DOHH2 (cell line): ENCODE results near the gene CRTAP.
A peak's percentile ranks its signal among the peaks of the same experiment; 100 is the strongest.

Experiments used
- H3F3A ChIP-seq: fragments of 200-600 bp; sonication (generic), shearing (Covaris generic); 2 replicates; pipeline ENCODE4 v1.6.0; 2016; ENCODE audit warnings: antibody characterized with exemption, mild to moderate bottlenecking; ENCODE audit not compliant: control insufficient read depth, insufficient read depth
- H3K27ac ChIP-seq: fragments of 200-600 bp; sonication (generic); 2 replicates; pipeline ENCODE4 v1.5.1; 2014; ENCODE audit warnings: low read depth, mild to moderate bottlenecking, low read length, moderate library complexity
- H3K27me3 ChIP-seq: fragments of 200-600 bp; sonication (generic); 2 replicates; pipeline ENCODE4 v1.6.1; 2014; ENCODE audit warnings: mild to moderate bottlenecking, low read length, mixed read lengths; ENCODE audit not compliant: control insufficient read depth
- H3K36me3 ChIP-seq: fragments of 200-600 bp; sonication (generic); 2 replicates; pipeline ENCODE4 v1.6.1; 2014; ENCODE audit warnings: mild to moderate bottlenecking, low read length, moderate library complexity, mixed read lengths; ENCODE audit not compliant: control insufficient read depth
- H3K4me1 ChIP-seq: fragments of 200-600 bp; sonication (generic); 2 replicates; pipeline ENCODE4 v1.6.1; 2014; ENCODE audit warnings: mild to moderate bottlenecking, low read length, mixed read lengths; ENCODE audit not compliant: control insufficient read depth
- H3K4me2 ChIP-seq: fragments of 200-600 bp; sonication (generic); 2 replicates; pipeline ENCODE4 v1.6.0; 2014; ENCODE audit warnings: mild to moderate bottlenecking, low read length, moderate library complexity
- H3K4me3 ChIP-seq: fragments of 200-600 bp; sonication (generic); 2 replicates; pipeline ENCODE4 v1.5.1; 2014; ENCODE audit warnings: mild to moderate bottlenecking, low read length, mixed read lengths
- H3K79me2 ChIP-seq: fragments of 200-600 bp; sonication (generic); 2 replicates; pipeline ENCODE4 v1.6.1; 2014; ENCODE audit warnings: mild to moderate bottlenecking, low read length, mixed read lengths; ENCODE audit not compliant: control insufficient read depth
- H3K9me2 ChIP-seq: fragments of 200-600 bp; sonication (generic); replicated peaks from 2 replicates; pipeline ENCODE4 v1.6.1; 2014; ENCODE audit warnings: mild to moderate bottlenecking, low read length, mixed read lengths; ENCODE audit not compliant: control insufficient read depth
- H3K9me3 ChIP-seq: fragments of 200-600 bp; sonication (generic); 2 replicates; pipeline ENCODE4 v1.6.1; 2014; ENCODE audit warnings: antibody characterized with exemption, low read length, mixed read lengths; ENCODE audit not compliant: control insufficient read depth, insufficient read depth
- H4K20me1 ChIP-seq: fragments of 200-600 bp; sonication (generic); 2 replicates; pipeline ENCODE4 v1.6.0; 2014; ENCODE audit warnings: low read depth, mild to moderate bottlenecking, antibody characterized with exemption, low read length, moderate library complexity; ENCODE audit not compliant: control insufficient read depth, insufficient read depth
- CTCF ChIP-seq: fragments of 200-600 bp; sonication (generic); IDR thresholded peaks from one replicate; pipeline ENCODE4 v1.5.1; 2014; ENCODE audit warnings: antibody characterized with exemption, mild to moderate bottlenecking, low read depth, low read length; ENCODE audit not compliant: poor library complexity, severe bottlenecking
- EZH2phosphoT487 ChIP-seq: fragments of 200-600 bp; sonication (generic); IDR thresholded peaks from 2 replicates; pipeline ENCODE4 v1.6.1; 2017; ENCODE audit warnings: borderline replicate concordance, mild to moderate bottlenecking, antibody characterized with exemption, low read length, moderate library complexity, mixed read lengths

Gene CRTAP

GRCh38 chr3:33130144-33130543 lies 16.3 kb downstream of the CRTAP start:
- Histone ChIP-seq H3K27me3 (no peaks in the 10 kb centered on the region), H3K27ac (no peak overlapping the region), H3K4me2 (no peak overlapping the region), H3K79me2 (no peaks in the 10 kb centered on the region), H3K4me1 (peaks cover 3% of the 10 kb centered on the region; the same call in 1 of the 2 replicates), H3K4me3 (no peak overlapping the region), H3K36me3 (peaks cover 29% of the 10 kb centered on the region), H3K9me2 (no peaks in the 10 kb centered on the region), H3F3A (no peaks in the 10 kb centered on the region), H4K20me1 (peaks cover 5% of the 10 kb centered on the region; the same call in 1 of the 2 replicates), H3K9me3 (no peaks in the 10 kb centered on the region)
- TF ChIP-seq CTCF = no peak
- TF ChIP-seq EZH2phosphoT487 = no peak

GRCh38 chr3:33131331-33132018 lies 17.7 kb downstream of the CRTAP start:
- TF ChIP-seq EZH2phosphoT487 (no peak), CTCF (peak; percentile 78)
- H3K4me1 ChIP-seq = peaks cover 3% of the 10 kb centered on the region; the same call in 1 of the 2 replicates
- H3K9me2 ChIP-seq = no peaks in the 10 kb centered on the region
- H3K36me3 ChIP-seq = peaks cover 22% of the 10 kb centered on the region
- H3K4me3 ChIP-seq = no peak overlapping the region
- no peaks in the 10 kb centered on the region for H3K9me3 ChIP-seq
- H3K27me3 ChIP-seq = no peaks in the 10 kb centered on the region
- H3F3A ChIP-seq = no peaks in the 10 kb centered on the region
- H3K4me2 ChIP-seq = no peak overlapping the region
- H3K79me2 ChIP-seq = no peaks in the 10 kb centered on the region
- no peak overlapping the region for H3K27ac ChIP-seq
- H4K20me1 ChIP-seq = peaks cover 5% of the 10 kb centered on the region; the same call in 1 of the 2 replicates

- H3K4me2 ChIP-seq = no peak overlapping the region
- H3K36me3 ChIP-seq = peaks cover 18% of the 10 kb centered on the region
- no peak overlapping the region for H3K27ac ChIP-seq
- H3K4me3 ChIP-seq = no peak overlapping the region
- H4K20me1 ChIP-seq = peaks cover 5% of the 10 kb centered on the region; the same call in 1 of the 2 replicates
- H3K79me2 ChIP-seq = no peaks in the 10 kb centered on the region
- no peaks in the 10 kb centered on the region for H3F3A ChIP-seq
- no peaks in the 10 kb centered on the region for H3K27me3 ChIP-seq
- H3K4me1 ChIP-seq = peaks cover 3% of the 10 kb centered on the region; the same call in 1 of the 2 replicates
- no peak for TF ChIP-seq EZH2phosphoT487
- no peaks in the 10 kb centered on the region for H3K9me3 ChIP-seq
- no peaks in the 10 kb centered on the region for H3K9me2 ChIP-seq
These were observed 18.2 kb downstream of the CRTAP start for GRCh38 chr3:33132019-33132360.

- no peak overlapping the region for H3K4me2 ChIP-seq
- no peaks in the 10 kb centered on the region for H3K79me2 ChIP-seq
- peaks cover 5% of the 10 kb centered on the region; the same call in 1 of the 2 replicates for H4K20me1 ChIP-seq
- no peak for TF ChIP-seq CTCF
- TF ChIP-seq EZH2phosphoT487 = no peak
- peaks cover 7% of the 10 kb centered on the region for H3K4me1 ChIP-seq
- H3K9me2 ChIP-seq = no peaks in the 10 kb centered on the region
- H3K9me3 ChIP-seq = no peaks in the 10 kb centered on the region
- peaks cover 18% of the 10 kb centered on the region for H3K36me3 ChIP-seq
- no peaks in the 10 kb centered on the region for H3F3A ChIP-seq
- no peak overlapping the region for H3K4me3 ChIP-seq
- H3K27ac ChIP-seq = no peak overlapping the region
- H3K27me3 ChIP-seq = no peaks in the 10 kb centered on the region
These were observed 20.3 kb downstream of the CRTAP start for GRCh38 chr3:33134026-33134625.
